HepG2 (cell line): Measurements from ENCODE around the gene SCART1.

Source experiments
- FOXM1 ChIP-seq: sonication (generic); formaldehyde crosslinking; IDR thresholded peaks from 2 replicates; pipeline ENCODE4 v1.5.0; 2020; ENCODE audit warnings: missing genetic modification reagents
- ZNF263 ChIP-seq: sonication (generic); formaldehyde crosslinking; IDR thresholded peaks from 2 replicates; pipeline ENCODE4 v1.4.0; 2020; ENCODE audit warnings: missing genetic modification reagents
- ZNF496 ChIP-seq: sonication (generic); formaldehyde crosslinking; IDR thresholded peaks from 2 replicates; pipeline ENCODE4 v1.8.1; 2023; ENCODE audit warnings: mild to moderate bottlenecking, moderate library complexity, missing genetic modification reagents; ENCODE audit not compliant: insufficient replicate concordance
- ZNF570 ChIP-seq: sonication (generic); formaldehyde crosslinking; IDR thresholded peaks from 2 replicates; pipeline ENCODE4 v1.4.0; 2020; ENCODE audit warnings: mild to moderate bottlenecking, missing genetic modification reagents, borderline replicate concordance
- TF ChIP-seq, protein P1 (sequence below): sonication (generic); formaldehyde crosslinking; IDR thresholded peaks from 2 replicates; pipeline ENCODE4 v1.5.0; 2020; ENCODE audit warnings: mild to moderate bottlenecking, missing genetic modification reagents, moderate library complexity
- TF ChIP-seq, protein P2 (sequence below): sonication (generic); formaldehyde crosslinking; IDR thresholded peaks from 2 replicates; pipeline ENCODE4 v1.9.0; 2022; ENCODE audit warnings: missing genetic modification reagents, mild to moderate bottlenecking, borderline replicate concordance
- TF ChIP-seq, protein P3 (sequence below): IDR thresholded peaks from 2 replicates; pipeline ENCODE4 v1.6.1; 2012; ENCODE audit warnings: low read length, improper control_type of control experiment
- TF ChIP-seq, protein P4 (sequence below): sonication (generic); formaldehyde crosslinking; IDR thresholded peaks from 2 replicates; pipeline ENCODE4 v1.4.0; 2020; ENCODE audit warnings: low read depth, mild to moderate bottlenecking, missing genetic modification reagents

DNA sequence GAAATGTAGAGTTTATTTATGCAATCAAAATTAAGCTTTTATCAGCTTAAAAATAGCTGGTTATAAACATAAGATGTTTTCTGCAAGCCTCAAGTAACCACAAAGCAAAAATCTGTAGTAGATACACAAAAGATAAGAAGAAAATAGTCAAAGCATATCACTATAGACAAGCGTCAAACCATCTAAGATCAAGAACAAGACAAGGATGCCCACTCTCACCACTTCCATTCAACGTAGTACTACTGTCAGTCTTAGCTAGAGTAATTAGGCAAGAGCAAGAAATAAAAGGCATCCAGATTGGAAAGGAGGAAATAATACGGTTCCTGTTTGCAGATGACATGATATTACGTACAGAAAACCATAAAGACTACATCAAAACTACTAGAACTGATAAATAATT is 56.0 kb downstream of the SCART1 start:
- no peak for TF ChIP-seq ZNF263
- TF ChIP-seq, protein P1, sequence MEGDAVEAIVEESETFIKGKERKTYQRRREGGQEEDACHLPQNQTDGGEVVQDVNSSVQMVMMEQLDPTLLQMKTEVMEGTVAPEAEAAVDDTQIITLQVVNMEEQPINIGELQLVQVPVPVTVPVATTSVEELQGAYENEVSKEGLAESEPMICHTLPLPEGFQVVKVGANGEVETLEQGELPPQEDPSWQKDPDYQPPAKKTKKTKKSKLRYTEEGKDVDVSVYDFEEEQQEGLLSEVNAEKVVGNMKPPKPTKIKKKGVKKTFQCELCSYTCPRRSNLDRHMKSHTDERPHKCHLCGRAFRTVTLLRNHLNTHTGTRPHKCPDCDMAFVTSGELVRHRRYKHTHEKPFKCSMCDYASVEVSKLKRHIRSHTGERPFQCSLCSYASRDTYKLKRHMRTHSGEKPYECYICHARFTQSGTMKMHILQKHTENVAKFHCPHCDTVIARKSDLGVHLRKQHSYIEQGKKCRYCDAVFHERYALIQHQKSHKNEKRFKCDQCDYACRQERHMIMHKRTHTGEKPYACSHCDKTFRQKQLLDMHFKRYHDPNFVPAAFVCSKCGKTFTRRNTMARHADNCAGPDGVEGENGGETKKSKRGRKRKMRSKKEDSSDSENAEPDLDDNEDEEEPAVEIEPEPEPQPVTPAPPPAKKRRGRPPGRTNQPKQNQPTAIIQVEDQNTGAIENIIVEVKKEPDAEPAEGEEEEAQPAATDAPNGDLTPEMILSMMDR (CRISPR knock-in tag) = no peak
- TF ChIP-seq, protein P2, sequence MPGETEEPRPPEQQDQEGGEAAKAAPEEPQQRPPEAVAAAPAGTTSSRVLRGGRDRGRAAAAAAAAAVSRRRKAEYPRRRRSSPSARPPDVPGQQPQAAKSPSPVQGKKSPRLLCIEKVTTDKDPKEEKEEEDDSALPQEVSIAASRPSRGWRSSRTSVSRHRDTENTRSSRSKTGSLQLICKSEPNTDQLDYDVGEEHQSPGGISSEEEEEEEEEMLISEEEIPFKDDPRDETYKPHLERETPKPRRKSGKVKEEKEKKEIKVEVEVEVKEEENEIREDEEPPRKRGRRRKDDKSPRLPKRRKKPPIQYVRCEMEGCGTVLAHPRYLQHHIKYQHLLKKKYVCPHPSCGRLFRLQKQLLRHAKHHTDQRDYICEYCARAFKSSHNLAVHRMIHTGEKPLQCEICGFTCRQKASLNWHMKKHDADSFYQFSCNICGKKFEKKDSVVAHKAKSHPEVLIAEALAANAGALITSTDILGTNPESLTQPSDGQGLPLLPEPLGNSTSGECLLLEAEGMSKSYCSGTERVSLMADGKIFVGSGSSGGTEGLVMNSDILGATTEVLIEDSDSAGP (CRISPR knock-in tag) = no peak
- no peak for TF ChIP-seq FOXM1 (CRISPR knock-in tag)
- TF ChIP-seq, protein P3, sequence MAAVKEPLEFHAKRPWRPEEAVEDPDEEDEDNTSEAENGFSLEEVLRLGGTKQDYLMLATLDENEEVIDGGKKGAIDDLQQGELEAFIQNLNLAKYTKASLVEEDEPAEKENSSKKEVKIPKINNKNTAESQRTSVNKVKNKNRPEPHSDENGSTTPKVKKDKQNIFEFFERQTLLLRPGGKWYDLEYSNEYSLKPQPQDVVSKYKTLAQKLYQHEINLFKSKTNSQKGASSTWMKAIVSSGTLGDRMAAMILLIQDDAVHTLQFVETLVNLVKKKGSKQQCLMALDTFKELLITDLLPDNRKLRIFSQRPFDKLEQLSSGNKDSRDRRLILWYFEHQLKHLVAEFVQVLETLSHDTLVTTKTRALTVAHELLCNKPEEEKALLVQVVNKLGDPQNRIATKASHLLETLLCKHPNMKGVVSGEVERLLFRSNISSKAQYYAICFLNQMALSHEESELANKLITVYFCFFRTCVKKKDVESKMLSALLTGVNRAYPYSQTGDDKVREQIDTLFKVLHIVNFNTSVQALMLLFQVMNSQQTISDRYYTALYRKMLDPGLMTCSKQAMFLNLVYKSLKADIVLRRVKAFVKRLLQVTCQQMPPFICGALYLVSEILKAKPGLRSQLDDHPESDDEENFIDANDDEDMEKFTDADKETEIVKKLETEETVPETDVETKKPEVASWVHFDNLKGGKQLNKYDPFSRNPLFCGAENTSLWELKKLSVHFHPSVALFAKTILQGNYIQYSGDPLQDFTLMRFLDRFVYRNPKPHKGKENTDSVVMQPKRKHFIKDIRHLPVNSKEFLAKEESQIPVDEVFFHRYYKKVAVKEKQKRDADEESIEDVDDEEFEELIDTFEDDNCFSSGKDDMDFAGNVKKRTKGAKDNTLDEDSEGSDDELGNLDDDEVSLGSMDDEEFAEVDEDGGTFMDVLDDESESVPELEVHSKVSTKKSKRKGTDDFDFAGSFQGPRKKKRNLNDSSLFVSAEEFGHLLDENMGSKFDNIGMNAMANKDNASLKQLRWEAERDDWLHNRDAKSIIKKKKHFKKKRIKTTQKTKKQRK = no peak
- TF ChIP-seq, protein P4, sequence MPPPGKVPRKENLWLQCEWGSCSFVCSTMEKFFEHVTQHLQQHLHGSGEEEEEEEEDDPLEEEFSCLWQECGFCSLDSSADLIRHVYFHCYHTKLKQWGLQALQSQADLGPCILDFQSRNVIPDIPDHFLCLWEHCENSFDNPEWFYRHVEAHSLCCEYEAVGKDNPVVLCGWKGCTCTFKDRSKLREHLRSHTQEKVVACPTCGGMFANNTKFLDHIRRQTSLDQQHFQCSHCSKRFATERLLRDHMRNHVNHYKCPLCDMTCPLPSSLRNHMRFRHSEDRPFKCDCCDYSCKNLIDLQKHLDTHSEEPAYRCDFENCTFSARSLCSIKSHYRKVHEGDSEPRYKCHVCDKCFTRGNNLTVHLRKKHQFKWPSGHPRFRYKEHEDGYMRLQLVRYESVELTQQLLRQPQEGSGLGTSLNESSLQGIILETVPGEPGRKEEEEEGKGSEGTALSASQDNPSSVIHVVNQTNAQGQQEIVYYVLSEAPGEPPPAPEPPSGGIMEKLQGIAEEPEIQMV = no peak
- TF ChIP-seq ZNF496 (CRISPR knock-in tag) = no peak
- TF ChIP-seq ZNF570 = no peak
